Glutamatergic neuron (in vitro differentiated cells): Measurements from ENCODE around the gene MMP2. TPM values are rescaled to one million over a fixed set of nuclear protein-coding genes. Genes with fewer than 3 reads are reported as not detected.

Experiments
- DNase-seq: peaks from one replicate; pipeline ENCODE4 v3.0.0; 2022
- H3K27ac Mint-ChIP-seq: one replicate; pipeline ENCODE4 v1.8.0; 2020; ENCODE audit warnings: mild to moderate bottlenecking, mixed read lengths, inconsistent platforms; ENCODE audit not compliant: unreplicated experiment
- H3K27me3 Mint-ChIP-seq: one replicate; pipeline ENCODE4 v1.8.0; 2020; ENCODE audit warnings: mild to moderate bottlenecking, moderate library complexity, mixed read lengths, inconsistent platforms; ENCODE audit not compliant: unreplicated experiment
- H3K36me3 Mint-ChIP-seq: one replicate; pipeline ENCODE4 v1.8.0; 2020; ENCODE audit warnings: mild to moderate bottlenecking, mixed read lengths, inconsistent platforms; ENCODE audit not compliant: unreplicated experiment
- H3K4me1 Mint-ChIP-seq: one replicate; pipeline ENCODE4 v1.8.0; 2020; ENCODE audit warnings: mild to moderate bottlenecking, low read depth, mixed read lengths, inconsistent platforms; ENCODE audit not compliant: unreplicated experiment
- H3K4me3 Mint-ChIP-seq: one replicate; pipeline ENCODE4 v1.8.0; 2020; ENCODE audit warnings: mild to moderate bottlenecking, mixed read lengths, inconsistent platforms; ENCODE audit not compliant: unreplicated experiment
- H3K9me3 Mint-ChIP-seq: one replicate; pipeline ENCODE4 v1.8.0; 2020; ENCODE audit warnings: mild to moderate bottlenecking, moderate library complexity, mixed read lengths, inconsistent platforms; ENCODE audit not compliant: unreplicated experiment
- total RNA-seq: library from RNA; stranded (reverse); fragmentation: NEBNext Ultra II Directional; extraction: Animal tissue kit (Norgen Biotek cat#: 25700); gene quantifications from one replicate; pipeline ENCODE4 v1.2.1, GENCODE V29; 2021; ENCODE audit not compliant: unreplicated experiment
- TF ChIP-seq, protein P1 (sequence below): fragments of 200-600 bp; sonication (generic); IDR thresholded peaks from one replicate; pipeline ENCODE4 v1.5.0; 2021; ENCODE audit not compliant: partially characterized antibody, unreplicated experiment

Gene MMP2
- total RNA-seq, 1 donor from 2014 or later = 7.0 TPM

DNA sequence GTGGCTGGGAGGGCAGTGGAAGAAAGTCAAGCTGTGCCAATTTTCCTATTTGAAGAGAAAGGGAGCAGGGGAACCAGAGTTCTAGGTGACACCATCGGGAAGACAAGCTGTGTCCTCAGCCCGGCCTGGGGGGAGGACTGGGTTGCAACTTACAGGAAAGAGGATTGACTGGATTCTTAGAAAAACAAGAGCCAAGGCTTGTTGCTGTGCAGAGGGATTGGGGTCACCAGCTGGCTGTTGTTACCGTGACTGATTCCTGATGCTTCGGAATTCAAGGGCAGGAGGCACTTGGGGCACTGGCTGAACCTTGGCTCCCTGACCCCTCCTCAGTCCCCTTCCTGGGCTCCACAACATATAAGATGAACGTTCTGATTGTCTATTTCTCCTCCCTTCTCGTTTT is 16.8 kb upstream of the MMP2 start:
- TF ChIP-seq, protein P1, sequence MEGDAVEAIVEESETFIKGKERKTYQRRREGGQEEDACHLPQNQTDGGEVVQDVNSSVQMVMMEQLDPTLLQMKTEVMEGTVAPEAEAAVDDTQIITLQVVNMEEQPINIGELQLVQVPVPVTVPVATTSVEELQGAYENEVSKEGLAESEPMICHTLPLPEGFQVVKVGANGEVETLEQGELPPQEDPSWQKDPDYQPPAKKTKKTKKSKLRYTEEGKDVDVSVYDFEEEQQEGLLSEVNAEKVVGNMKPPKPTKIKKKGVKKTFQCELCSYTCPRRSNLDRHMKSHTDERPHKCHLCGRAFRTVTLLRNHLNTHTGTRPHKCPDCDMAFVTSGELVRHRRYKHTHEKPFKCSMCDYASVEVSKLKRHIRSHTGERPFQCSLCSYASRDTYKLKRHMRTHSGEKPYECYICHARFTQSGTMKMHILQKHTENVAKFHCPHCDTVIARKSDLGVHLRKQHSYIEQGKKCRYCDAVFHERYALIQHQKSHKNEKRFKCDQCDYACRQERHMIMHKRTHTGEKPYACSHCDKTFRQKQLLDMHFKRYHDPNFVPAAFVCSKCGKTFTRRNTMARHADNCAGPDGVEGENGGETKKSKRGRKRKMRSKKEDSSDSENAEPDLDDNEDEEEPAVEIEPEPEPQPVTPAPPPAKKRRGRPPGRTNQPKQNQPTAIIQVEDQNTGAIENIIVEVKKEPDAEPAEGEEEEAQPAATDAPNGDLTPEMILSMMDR = no peak
- Mint-ChIP-seq H3K36me3 (no peaks in the 10 kb centered on the region), H3K27me3 (no peaks in the 10 kb centered on the region), H3K9me3 (peaks cover 3% of the 10 kb centered on the region), H3K27ac (no peak overlapping the region), H3K4me3 (no peak overlapping the region), H3K4me1 (peaks cover 5% of the 10 kb centered on the region)
- no peak for DNase-seq

DNA sequence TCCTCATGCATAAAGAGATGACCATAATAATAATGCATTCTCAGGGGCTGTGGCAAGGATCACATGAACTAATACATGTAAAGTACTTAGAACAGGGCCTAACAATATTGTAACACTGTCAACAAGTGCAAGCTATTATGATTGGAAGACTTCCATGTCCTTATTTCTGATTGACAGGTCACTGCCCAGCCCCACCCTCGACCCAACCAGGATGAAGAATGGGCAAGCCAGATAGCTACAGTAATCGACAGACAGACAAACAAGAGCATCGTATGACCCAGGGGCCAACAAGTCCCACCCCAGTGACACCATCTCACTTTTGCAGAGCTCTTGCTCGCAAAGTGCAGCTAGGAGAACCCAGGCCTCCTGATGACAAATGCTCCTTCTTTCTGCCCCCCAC is 14.6 kb upstream of the MMP2 start:
- H3K4me1 Mint-ChIP-seq = peaks cover 5% of the 10 kb centered on the region
- no peaks in the 10 kb centered on the region for H3K36me3 Mint-ChIP-seq
- no peak for DNase-seq
- peaks cover 3% of the 10 kb centered on the region for H3K9me3 Mint-ChIP-seq
- TF ChIP-seq, protein P1 = no peak
- no peak overlapping the region for H3K27ac Mint-ChIP-seq
- H3K4me3 Mint-ChIP-seq = no peak overlapping the region
- H3K27me3 Mint-ChIP-seq = no peaks in the 10 kb centered on the region

DNA sequence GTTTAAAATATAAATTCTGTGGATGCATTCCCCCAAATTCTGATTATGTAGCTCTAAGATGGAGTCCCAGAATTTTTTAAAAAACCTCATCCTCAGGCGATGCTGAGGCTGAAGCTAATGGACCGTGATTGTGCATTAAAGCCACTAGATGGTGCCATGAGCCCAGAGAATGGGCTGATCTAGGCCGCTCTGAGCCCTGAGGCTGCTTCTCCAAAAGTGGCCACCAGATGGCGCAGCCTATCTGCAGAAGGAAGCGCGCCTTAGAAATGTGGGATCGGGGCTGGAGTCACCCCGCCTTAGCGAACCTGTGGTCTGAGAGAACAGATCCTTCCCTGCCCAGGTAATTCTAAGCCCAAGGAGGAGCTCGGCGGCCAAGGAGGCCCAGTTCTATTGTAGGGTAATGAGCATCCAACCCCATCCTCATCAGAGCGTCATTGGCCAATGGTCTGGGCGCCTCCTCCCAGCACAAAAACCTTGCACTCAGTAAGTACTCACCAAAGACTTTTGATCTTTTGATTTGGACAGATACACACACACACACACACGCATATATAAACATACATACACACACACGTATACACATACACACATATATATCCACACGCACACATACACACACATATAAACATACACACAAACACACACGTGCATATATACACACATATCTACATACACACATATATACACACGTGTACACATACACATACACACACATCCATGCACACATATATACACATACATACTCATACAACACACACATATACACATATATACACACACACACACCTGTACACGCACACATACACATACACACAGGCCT is 13.7 kb upstream of the MMP2 start:
- peak; percentile 94 for DNase-seq
- Mint-ChIP-seq H3K27ac (no peak overlapping the region), H3K27me3 (no peaks in the 10 kb centered on the region), H3K9me3 (peaks cover 3% of the 10 kb centered on the region), H3K4me1 (peaks cover 5% of the 10 kb centered on the region), H3K36me3 (no peaks in the 10 kb centered on the region), H3K4me3 (no peak overlapping the region)
- TF ChIP-seq, protein P1 = peak; percentile 99

DNA sequence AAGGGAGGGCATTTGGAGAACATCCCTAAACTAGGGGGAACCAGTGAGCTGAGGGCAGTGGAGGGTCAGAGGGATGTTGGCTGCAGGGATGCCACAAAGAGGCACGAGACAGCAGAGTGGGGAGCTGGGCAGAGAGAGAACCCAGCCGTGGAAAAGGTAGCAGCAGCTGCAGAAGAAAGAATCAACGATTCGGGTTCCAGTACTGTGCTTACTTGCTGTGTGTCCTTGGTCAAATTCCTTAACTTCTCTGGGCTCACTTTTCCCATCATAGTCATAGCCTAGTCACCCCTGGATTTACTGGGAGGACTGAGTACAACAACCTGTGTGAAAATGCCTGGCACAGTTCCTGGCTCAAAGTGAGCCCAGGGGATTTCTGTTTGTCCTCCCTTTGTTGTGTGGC is 12.8 kb upstream of the MMP2 start:
- no peaks in the 10 kb centered on the region for H3K27me3 Mint-ChIP-seq
- H3K4me1 Mint-ChIP-seq = peaks cover 5% of the 10 kb centered on the region
- H3K4me3 Mint-ChIP-seq = no peak overlapping the region
- H3K9me3 Mint-ChIP-seq = peaks cover 3% of the 10 kb centered on the region
- no peaks in the 10 kb centered on the region for H3K36me3 Mint-ChIP-seq
- H3K27ac Mint-ChIP-seq = no peak overlapping the region
- no peak for DNase-seq
- TF ChIP-seq, protein P1 = no peak

DNA sequence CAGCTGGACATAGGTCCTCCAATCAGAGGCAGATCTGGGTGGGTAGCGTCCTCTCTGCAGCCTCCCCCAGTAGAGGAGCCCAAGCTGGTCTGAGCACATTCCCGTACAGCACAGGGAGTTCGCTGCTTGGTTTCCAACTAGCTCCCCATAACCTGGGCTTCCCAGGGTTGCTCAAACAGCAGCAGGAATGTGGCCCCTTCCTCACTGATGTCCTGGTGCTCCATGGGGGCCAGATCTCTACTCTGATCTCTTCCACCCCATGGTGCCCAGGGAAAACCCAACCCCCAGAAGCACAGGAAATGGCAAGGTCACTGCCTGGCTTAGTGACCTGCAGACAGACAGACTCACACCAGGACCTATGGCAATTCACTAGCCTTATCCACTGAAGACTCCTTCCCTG is 11.1 kb upstream of the MMP2 start:
- Mint-ChIP-seq H3K27me3 (no peaks in the 10 kb centered on the region), H3K27ac (no peak overlapping the region), H3K9me3 (peaks cover 1% of the 10 kb centered on the region), H3K4me3 (no peak overlapping the region), H3K4me1 (no peaks in the 10 kb centered on the region), H3K36me3 (no peaks in the 10 kb centered on the region)
- TF ChIP-seq, protein P1 = no peak
- no peak for DNase-seq
